Psoas muscle (tissue), 8 donors: ENCODE data around the gene STARD10. TPM values are rescaled to one million over a fixed set of nuclear protein-coding genes. Genes with fewer than 3 reads are reported as not detected.

Source experiments
- ATAC-seq, 4 donors: fragments of 200-7000 bp; cut with Tn5 transposase; one replicate each; pipeline ENCODE4 v1.9.1; 2020; ENCODE audit warnings: moderate library complexity in 3 of 4, mild to moderate bottlenecking in 2 of 4
- DNase-seq, 2 donors: peaks; one replicate each; pipeline ENCODE4 v3.0.0-alpha.2; 2020
- H3K27ac ChIP-seq: fragments of 200-600 bp; one replicate; pipeline ENCODE4 v1.8.0; 2022
- H3K27me3 ChIP-seq, 3 donors: fragments of 200-600 bp in 1 of 3; one replicate each; pipeline versions ENCODE4 v1.6.1 to v1.8.0; 2013 to 2022; ENCODE audit warnings: low read length in 2 of 3, mild to moderate bottlenecking in 2 of 3, moderate library complexity in 1 of 3; ENCODE audit not compliant: insufficient read depth in 3 of 3
- H3K36me3 ChIP-seq, 2 donors: fragments of 200-600 bp in 1 of 2; one replicate each; pipeline versions ENCODE4 v1.6.1 to v1.8.0; 2013 to 2022; ENCODE audit warnings: low read depth in 1 of 2, mild to moderate bottlenecking in 1 of 2, moderate library complexity in 1 of 2; ENCODE audit not compliant: insufficient read depth in 1 of 2
- H3K4me1 ChIP-seq: fragments of 200-600 bp; one replicate; pipeline ENCODE4 v1.8.0; 2022
- H3K4me3 ChIP-seq: fragments of 200-600 bp; one replicate; pipeline ENCODE4 v1.8.0; 2022; ENCODE audit warnings: mild to moderate bottlenecking
- H3K9me3 ChIP-seq: fragments of 200-600 bp; one replicate; pipeline ENCODE4 v1.8.0; 2022
- WGBS, 3 donors: extraction: QIAGEN DNeasy Blood & Tissue Kit; methylation state at CpG; one replicate each; pipeline versions ENCODE4 v1.1.6 to v1.1.7; 2013; 5-methylcytosine and 5-hydroxymethylcytosine counted together
- intact Hi-C, 2 donors: fragments of 100-400 bp; cut with DNase I; formaldehyde crosslinking; loops; one replicate each; pipeline versions ENCODE4 v1.11.0 to v1.14.2; 2022
- polyA plus RNA-seq, 3 donors: library from polyadenylated mRNA; stranded (reverse); fragments of 200-250 nt; gene quantifications; one replicate each; pipeline ENCODE4 v1.2.3, GENCODE V29; 2013
- total RNA-seq, 4 donors: library from RNA; stranded (reverse); fragmentation: NEBNext Ultra II Directional in 2 of 4; extraction: Animal tissue kit (Norgen Biotek cat#: 25700) in 2 of 4; gene quantifications; one replicate each; pipeline versions ENCODE4 v1.2.1 to v1.2.4, GENCODE V29; 2021 to 2023
- TF ChIP-seq, protein P1 (sequence below): fragments of 200-600 bp; IDR thresholded peaks from one replicate; pipeline ENCODE4 v1.8.0; 2022; ENCODE audit warnings: antibody characterized with exemption
- donor health status: healthy with polysubstance abuse.
- donor health status: DM: no; HTN: no; CAD: no; lungs with moderate emphysema.
- donor health status: Bipolar disorder and iron deficiency.
- donor health status: healthy.
- donor health status: DM: yes; HTN: yes; CAD: no.
- donor health status: DM: no; HTN: no; CAD: no.
- donor health status: DM: no; HTN: no; CAD: no.
- donor health status: DM: yes; HTN: yes; CAD: no.

Gene STARD10
- total and polyA plus RNA-seq, 7 donors, result 18.6 to 99.9 (median 57.3) TPM

DNA sequence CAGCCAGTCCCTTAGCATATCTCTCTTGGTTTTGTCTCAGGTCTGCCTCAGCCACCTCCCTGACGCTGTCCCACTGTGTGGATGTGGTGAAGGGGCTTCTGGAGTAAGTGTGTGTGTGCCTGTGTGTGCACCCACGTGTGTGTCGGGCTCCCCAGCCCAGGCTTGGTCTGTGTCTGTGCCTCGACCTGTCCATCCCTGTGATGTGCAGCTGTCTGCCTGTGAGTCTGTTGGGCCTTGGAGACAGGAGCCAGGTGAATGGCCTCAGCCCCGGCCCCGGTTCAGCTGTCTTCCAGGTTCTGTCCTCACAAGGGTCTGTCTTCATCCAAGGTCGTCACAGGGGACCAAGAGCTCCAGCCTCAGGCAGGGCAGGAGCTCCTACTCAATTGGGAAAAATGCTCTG lies 30.2 kb upstream of the STARD10 start:
- TF ChIP-seq, protein P1, sequence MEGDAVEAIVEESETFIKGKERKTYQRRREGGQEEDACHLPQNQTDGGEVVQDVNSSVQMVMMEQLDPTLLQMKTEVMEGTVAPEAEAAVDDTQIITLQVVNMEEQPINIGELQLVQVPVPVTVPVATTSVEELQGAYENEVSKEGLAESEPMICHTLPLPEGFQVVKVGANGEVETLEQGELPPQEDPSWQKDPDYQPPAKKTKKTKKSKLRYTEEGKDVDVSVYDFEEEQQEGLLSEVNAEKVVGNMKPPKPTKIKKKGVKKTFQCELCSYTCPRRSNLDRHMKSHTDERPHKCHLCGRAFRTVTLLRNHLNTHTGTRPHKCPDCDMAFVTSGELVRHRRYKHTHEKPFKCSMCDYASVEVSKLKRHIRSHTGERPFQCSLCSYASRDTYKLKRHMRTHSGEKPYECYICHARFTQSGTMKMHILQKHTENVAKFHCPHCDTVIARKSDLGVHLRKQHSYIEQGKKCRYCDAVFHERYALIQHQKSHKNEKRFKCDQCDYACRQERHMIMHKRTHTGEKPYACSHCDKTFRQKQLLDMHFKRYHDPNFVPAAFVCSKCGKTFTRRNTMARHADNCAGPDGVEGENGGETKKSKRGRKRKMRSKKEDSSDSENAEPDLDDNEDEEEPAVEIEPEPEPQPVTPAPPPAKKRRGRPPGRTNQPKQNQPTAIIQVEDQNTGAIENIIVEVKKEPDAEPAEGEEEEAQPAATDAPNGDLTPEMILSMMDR, result no peak
- peak overlapping the region; percentile 4 for H3K27ac ChIP-seq
- H3K36me3 ChIP-seq, result peaks cover 0 to 5% of the 10 kb centered on the region in 2 donors
- intact Hi-C loops, result no loop called here
- 70 to 74% (median 73%) methylated on average over 7 of the region's 7 CpGs for WGBS, 3 donors
- no peaks in the 10 kb centered on the region for H3K9me3 ChIP-seq
- ATAC-seq, result no peak
- no peak for DNase-seq
- H3K4me3 ChIP-seq, result no peak overlapping the region
- no peaks in the 10 kb centered on the region for H3K27me3 ChIP-seq
- H3K4me1 ChIP-seq, result no peaks in the 10 kb centered on the region

DNA sequence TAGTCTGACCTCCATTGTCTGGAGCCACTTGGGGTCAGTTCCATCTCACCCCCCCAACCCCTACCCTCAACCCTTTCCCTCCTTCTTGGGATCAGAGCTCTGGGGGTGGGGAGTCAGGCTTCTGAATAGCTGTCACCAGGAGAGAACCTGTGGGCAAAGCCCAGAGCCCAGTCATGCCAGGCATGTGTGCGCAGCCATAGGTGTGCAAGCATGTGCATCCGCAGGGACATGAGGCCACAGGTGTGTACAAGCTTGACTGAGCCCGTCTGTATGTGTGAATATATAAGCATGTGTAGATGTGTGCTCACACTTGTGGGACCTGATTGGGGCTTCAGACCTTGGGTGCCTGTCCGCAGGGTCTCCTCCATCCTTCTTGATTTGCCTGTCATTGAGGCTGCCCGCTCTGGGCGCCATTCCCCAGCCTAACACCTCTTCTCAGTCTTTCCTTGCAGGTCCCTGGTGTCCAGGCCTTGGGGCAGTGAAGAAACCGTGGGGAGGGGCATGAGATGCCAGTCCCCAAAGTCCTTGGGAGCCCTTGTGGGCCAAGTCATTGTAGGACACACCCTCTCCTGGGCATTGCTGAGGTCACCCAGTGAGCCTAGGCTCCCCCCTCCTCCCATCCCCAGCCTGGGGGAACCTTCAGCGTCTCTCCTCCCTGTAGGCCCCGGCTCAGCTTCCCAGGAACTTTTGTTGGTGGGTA lies 29.4 kb upstream of the STARD10 start:
- 83 to 93% (median 88%) methylated on average over 9 of the region's 9 CpGs for WGBS, 3 donors
- TF ChIP-seq, protein P1, result no peak
- peaks cover 0 to 13% of the 10 kb centered on the region in 2 donors for H3K36me3 ChIP-seq

DNA sequence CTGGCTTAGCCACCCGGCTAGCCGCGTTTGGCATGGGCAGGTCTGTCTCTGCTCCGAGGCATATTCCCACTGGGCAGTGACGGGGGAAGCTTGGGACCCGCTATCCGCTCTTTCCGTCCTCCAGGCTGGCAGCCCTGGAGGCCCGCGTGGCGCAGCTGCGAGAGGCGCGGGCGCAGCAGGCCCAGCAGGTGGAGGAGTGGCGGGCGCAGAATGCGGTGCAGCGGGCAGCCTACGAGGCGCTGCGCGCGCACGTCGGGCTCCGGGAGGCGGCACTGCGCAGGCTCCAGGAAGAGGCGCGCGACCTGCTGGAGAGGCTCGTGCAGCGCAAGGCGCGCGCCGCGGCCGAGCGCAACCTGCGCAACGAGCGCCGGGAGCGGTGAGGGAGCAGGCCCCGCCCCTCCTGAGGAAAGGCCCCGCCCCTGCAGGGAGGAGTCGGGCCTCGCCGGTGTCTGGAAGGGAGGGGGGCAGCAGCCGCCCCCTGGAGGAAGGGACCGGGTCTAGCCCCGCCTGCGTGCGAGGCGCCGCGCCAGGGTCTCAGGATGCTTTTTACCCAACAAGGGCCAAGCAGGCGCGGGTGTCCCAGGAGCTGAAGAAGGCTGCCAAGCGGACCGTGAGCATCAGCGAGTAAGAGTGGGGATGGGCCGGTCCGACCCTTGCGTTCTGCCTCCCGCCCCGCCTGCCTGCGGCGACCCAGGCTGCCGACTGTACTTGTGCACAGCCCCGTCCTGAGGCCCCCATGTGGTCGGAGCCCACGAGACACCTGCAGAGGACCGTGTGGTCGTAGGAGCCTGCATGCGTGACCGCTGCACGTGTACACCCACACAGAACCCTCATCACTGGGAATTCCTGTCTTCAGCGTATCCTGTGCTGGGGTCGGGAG lies 28.3 kb upstream of the STARD10 start:
- DNase-seq, result peak; percentile 89 to 95
- 6 to 12% (median 9%) methylated on average over 58 to 82 of the region's 82 CpGs for WGBS, 3 donors
- TF ChIP-seq, protein P1, result no peak
- ATAC-seq, result peak; percentile 91 to 94 (median 92)
- Histone ChIP-seq H3K27ac (peak overlapping the region; percentile 75), H3K27me3 (no peaks in the 10 kb centered on the region), H3K4me1 (no peaks in the 10 kb centered on the region), H3K36me3 (peaks cover 0 to 19% of the 10 kb centered on the region in 2 donors), H3K9me3 (no peaks in the 10 kb centered on the region), H3K4me3 (peak overlapping the region; percentile 65)
- intact Hi-C loops, result no loop called here

More for the DNA sequence above, 29.4 kb upstream of the STARD10 start:
- DNase-seq (no peak), ATAC-seq (no peak)
- H3K9me3 ChIP-seq, result no peaks in the 10 kb centered on the region
- no peak overlapping the region for H3K4me3 ChIP-seq
- H3K27me3 ChIP-seq, result no peaks in the 10 kb centered on the region
- no peaks in the 10 kb centered on the region for H3K4me1 ChIP-seq
- intact Hi-C loops, result no loop called here
- H3K27ac ChIP-seq, result peak overlapping the region; percentile 4

DNA sequence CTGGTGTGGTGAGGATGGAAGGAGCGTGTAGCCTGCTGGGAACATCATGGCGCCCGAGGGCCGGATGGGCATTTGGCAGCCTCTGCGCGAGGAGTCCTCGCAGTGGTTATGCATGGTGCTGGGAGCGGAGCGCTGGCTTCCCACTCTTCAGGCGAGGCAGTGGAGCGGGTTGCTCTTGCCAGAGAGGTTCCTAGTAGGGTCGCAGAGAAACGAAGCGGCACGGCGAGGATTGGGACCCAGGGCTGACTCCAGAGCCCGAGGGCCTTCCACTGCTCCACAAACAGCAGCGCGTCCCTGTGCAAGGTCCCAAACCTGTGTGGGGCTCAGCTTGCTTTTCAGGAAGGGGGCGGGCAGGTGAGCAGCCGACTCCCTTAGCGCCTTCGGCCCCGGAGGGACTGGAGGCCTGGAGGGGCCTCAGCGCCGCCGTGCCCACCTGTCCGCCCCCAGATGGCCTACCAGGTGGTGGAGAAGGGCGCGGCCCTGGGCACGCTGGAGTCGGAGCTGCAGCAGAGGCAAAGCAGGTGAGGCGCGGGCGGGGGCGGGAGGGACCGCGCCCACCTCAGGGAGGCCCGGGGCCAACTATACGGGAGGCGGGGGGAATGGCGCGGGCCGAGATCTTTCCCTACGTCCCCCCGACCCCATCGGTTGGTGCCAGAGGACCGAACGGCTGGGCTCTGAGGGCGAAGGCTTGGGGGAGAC lies 27.5 kb upstream of the STARD10 start:
- TF ChIP-seq, protein P1, result no peak
- peak; percentile 11 to 24 (median 18) for ATAC-seq
- Histone ChIP-seq H3K36me3 (peaks cover 0 to 19% of the 10 kb centered on the region in 2 donors), H3K4me1 (peaks cover 2% of the 10 kb centered on the region), H3K27ac (peak overlapping the region; percentile 75), H3K27me3 (no peaks in the 10 kb centered on the region), H3K4me3 (peak overlapping the region; percentile 65), H3K9me3 (no peaks in the 10 kb centered on the region)
- intact Hi-C loops, result no loop called here
- DNase-seq, result no peak
- 42 to 47% (median 45%) methylated on average over 50 of the region's 50 CpGs for WGBS, 3 donors
